Lung microvascular endothelial cell (primary cell): ENCODE measurements around the gene SORL1-AS1.

Source experiments
- DNase-seq, 2 donors: peaks; one replicate each; pipeline versions ENCODE4 v3.0.0 to v3.0.0-alpha.2; 2010; ENCODE audit warnings: low read depth in 2 of 2

SORL1-AS1 gene

DNA sequence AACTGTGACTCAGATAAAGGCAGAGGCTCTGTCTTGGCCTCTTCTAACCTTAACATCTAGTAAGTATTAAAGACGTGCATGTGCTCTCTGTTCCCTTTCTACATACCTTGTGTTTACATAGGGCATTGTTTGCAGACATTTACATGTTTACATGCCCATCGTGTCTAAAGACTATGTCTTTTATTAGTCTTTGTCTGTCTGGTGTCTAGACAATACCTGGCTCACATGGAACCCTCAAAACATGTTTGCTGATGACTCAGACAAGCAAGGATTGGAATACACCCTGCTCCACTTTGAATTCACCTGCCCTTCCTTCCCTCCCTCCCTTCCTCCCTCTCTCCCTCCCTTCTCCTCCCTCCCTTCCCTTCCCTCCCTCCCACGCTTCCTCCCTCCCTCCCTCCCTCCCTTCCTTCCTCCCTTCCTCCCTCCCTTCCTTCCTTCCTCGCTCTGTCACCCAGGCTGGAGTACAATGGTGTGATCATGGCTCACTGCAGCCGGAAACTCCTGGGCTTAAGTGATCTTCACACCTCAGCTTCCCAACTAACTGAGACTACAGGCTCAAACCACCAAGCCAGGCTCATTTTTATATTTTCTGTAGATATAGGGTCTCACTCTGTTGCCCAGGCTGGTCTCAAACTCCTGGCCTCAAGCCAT is 23.7 kb upstream of the SORL1-AS1 start:
- DNase-seq = no peak

DNA sequence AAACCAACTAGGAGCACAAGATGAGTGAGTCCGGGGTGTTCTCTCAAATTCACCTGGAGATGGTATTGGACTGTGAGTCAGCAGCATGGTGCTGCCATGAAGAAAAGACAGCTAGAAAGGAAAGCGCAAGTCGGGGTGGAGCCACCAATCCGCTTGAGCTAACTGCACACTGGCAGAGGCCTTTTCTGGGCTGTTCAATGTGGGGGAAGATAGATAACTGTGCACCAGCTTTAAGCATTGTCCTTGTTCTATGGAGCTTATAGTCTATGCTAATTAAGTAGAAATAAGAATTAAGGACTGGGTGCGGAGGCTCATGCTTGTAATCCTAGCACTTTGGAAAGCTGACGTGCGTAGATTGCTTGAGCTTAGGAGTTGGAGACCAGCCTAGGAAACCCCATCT is 21.9 kb upstream of the SORL1-AS1 start:
- DNase-seq = no peak

DNA sequence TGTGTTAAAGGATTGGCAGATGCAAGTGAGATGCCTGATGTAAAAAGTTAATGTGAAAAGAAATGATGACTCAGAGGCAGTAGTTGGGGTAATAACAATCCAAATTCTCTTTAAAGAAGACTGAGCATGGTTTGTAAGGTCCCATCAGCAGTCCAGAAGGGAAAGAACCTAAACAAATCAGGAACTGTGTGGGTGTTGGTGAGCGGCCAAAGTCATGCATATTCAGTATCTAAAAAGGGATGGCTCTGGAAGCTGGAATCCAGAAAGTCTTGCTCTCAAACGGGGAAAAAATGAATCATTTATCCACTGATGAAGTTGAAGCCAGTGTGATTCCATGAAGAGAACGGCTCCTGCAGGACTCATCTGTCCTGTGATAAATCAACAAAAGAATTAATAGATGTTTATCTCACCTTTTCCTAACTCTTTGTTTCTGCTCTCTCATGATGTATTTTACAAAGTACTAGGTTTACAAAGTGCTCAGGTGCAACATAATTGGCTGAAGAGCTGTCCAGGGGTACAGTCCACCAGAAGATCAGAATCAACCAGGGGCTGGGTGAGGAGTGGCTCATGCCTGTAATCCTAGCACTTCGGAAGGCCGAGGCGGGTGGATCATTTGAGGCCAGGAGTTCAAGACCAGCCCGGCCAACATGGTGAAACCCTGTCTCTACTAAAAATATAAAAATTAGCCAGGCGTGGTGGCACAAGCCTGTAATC is 20.5 kb upstream of the SORL1-AS1 start:
- peak in 1 of 2 donors; percentile 23 for DNase-seq

DNA sequence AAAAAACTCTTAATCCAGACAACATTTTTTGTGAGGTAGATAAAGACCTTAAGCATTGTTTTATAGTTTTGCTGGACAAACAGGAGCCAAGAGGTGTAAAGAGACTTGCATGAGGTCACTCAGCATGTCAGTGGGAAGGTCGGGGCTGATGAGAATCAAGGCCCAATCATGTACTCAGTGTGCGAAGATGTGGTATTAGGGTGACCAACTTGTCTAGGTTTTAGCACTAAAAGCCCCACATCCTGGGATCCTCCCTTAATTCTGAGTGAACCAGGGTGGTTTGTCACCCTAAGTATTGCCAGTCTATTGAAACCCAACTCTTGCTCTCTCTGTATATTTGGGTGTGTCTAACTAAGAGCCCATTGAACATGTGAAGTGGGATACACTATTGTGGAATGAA is 19.5 kb upstream of the SORL1-AS1 start:
- no peak for DNase-seq

DNA sequence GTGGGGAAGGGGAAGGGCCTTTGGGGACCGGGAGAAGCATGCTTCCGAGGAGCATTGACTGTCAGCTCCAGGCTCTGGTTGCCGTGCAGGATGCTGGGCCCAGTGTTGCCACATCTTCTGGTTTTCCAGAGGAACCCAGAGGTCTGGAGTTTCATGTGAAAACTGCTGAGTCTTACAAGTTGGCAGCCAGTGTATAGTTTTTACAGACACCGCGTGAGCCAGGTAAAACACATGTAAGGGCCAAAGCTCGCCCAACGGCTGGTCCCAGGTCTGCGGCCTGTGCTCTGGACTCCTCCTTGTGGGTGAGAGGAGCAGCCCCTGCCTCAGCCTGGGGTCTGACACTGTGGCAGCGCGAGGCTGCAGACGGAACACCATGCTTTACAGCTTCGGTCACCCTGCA is 18.4 kb upstream of the SORL1-AS1 start:
- DNase-seq = no peak

DNA sequence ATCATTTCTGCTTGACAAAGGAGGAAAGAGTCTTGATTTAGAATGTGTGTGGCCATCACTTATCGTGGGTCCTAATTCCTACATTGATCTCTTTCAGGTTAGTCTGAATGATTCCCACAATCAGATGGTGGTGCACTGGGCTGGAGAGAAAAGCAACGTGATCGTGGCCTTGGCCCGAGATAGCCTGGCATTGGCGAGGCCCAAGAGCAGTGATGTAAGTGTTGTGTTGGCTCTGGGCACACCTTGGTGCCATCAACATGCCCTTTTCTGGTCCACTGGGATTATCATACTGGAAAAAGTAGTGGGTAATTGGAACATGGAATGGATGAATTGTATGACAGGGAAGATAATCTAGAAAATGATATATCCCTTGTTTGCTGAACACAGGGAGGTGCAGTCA is 17.1 kb upstream of the SORL1-AS1 start:
- no peak for DNase-seq

DNA sequence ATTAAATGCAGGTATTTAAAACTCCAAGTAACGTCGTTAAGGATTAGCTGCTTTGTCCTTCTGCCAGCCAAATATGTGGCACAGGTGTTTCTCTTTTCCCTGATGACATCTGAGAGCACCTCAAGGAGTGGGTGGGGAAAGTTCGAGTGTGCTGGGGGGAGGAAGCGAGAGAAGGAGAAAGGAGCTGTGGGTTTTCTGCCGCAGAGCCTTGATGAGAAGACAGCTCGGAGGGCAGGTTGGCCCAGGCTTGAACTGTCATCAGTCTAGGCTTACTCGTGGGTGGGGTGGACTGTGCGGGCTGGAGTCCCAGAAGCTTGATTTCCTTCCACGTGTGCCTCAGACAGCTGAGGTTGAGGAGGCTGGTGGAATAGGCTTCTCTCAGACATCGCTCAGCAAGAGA is 15.2 kb upstream of the SORL1-AS1 start:
- no peak for DNase-seq

DNA sequence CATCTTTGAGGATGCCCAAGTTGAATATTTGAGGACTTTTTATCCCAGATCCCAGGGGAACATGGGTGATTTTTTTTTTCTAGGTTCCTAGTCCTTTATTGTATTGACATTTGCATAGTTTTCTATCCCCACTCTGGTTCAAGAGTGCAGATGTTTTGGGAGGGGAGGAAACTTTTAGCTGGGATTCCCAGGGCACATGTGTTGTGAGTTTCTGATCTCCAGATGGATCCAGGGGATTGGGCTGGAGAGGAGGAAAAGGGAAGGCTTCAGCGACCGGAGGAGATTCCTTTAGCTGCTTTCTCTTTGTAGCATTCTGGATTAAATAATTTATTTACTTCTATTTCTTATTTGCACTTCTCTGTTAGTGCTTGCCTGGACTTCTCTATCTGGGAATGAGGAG is 14.7 kb upstream of the SORL1-AS1 start:
- no peak for DNase-seq

DNA sequence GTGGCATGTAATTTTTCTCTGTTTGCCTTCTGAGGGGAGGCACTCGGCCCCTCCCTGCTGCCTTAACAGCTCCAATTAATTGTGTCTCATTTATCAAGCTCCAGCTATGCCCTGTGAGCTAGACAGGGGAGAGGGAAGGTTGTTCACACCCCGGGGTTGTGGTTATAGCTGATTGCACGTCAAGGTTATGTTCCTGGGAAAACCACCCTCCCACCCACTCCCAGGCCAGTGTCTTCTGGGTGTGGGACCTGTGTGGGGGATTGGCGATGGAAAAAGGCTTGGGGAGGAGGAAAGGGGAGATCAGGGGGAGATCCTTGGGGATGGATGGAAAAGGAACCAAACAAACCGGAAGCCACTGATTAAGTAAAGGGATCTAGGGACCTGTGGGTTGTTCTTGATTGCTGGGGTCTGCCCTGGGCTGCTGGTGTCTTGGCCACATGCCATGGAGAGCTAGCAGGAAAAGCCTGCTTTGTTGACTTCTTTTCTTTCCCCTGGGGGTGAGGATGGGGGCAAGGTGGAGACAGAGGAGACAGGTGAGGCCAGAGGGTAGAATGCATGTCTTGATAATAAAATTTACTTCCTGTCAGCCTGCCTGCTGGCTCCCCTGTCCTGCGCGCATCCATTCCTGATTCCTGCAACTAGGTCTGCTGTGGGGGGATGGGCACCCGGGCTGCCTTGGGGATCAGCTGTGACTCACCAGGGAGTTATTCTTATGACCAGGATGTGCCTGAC is 13.5 kb upstream of the SORL1-AS1 start:
- DNase-seq = peak; percentile 63 to 94

DNA sequence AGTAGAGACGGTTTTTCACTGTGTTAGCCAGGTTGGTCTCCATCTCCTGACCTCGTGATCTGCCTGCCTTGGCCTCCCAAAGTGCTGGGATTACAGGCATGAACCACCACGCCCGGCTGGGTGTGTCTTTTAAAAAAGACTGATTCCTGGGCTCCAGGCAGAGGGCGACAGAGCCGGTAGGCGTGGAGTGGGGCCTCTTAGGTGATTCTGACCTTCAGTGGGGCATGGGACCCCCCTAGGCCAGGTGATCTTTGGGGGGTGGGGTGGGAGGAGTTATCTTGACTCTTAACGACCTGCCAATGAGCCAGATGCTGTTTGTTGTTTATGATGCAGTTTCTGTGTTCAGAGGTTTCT is 12.9 kb upstream of the SORL1-AS1 start:
- no peak for DNase-seq

DNA sequence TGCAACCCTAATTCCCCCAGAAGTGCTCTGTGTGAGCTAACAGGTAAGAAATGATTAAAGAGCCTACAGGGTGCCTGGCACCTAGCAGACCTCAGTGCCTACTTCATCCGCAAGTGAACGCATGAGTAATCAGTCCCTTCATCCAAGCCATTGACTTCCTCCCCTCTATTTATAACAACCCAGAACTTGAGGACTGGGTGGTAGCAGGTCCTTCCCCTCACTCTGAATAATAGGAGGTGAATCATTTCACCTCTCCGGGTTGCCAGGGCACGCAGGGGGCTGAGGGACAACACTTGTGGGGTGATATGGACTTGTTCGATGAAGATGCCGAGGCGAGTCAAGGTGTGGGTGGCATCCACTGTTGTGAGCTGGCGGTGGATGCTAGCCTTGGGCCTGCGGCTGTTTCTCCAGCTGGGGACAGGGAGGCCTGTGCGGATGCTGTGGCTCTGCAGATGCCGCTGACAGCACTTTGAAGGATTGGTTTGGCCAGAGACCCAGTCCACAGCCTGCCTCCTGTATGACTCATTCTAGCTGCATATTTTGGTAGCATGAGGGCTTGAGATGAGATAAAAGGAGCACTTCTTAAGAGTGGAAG is 11.7 kb upstream of the SORL1-AS1 start:
- peak; percentile 39 to 92 for DNase-seq

DNA sequence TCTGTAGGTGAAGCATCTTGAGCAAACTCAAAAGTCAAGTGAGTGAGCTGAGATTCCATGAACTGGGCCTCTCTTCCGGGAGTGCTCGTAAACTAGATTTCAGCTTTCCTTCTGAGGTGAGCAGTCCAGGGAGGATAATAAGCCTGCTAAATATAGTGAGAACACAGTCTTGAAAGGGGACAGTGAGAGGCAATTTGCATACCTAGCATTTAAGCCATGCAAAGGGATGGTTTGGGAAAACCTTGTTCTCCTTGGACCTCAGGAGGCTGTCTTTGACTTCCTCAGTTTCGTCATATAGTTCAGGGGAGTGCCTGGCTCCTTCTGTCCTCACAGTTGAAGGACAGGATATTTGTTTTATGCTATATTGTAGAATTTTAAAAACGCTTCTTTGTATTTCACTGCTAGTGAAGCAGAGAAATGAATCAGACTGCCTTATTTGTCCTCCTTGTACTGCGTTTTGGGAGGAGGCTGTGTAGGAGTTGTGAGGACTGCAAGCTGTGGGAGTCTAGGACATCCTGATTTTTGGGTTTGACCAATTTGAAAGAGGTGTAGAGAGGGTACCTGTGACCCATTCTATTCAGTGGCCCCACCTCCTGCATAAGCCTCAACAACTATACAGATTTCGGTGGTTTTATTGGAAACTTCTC is 11.0 kb upstream of the SORL1-AS1 start:
- no peak for DNase-seq

DNA sequence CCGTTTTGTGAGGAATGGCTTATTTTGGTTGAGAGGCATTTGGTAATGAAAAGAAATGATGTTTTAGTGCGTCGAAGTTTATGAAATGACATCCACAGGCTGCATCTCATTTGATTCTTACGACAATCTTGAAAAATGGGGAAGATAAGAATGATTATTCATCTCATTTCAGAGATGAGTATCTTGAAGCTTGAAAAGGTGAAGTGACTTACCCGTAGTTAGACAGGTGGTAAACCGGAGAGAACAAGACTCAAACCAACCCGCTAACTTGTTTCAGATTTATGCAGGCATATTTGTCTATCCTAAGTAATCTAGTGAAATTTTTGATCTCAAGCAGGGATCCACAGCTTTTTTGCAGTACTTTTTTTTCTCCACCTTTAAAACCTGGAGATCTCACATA is 9.1 kb upstream of the SORL1-AS1 start:
- DNase-seq = no peak

DNA sequence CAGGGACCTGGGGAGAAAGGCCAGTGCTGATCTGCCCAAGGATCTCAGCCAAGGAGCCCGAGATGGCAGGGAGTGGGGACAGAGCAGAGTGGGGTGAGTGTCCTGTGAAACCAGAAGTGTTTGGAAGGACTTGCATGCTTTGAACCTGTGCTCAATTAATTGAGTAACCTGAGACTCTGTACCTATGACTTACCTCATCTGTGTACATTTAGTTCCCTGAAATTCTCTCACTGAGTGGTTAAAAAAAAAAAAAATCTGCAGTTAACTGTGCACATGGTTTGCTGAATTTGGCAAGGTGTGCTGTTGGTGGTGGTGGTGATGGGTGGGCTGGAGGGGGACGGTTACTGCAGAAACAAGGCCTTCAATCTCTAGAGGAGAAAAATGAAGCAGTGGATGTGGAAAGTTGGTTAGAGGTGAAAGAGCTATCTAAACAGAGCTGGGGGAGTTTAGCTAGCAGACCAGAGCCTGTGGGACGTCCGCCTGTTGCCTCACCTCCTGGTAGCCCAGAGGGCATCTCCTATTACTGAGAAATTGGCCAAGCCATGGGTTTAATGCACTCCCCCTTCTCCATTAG is 8.3 kb upstream of the SORL1-AS1 start:
- no peak for DNase-seq

DNA sequence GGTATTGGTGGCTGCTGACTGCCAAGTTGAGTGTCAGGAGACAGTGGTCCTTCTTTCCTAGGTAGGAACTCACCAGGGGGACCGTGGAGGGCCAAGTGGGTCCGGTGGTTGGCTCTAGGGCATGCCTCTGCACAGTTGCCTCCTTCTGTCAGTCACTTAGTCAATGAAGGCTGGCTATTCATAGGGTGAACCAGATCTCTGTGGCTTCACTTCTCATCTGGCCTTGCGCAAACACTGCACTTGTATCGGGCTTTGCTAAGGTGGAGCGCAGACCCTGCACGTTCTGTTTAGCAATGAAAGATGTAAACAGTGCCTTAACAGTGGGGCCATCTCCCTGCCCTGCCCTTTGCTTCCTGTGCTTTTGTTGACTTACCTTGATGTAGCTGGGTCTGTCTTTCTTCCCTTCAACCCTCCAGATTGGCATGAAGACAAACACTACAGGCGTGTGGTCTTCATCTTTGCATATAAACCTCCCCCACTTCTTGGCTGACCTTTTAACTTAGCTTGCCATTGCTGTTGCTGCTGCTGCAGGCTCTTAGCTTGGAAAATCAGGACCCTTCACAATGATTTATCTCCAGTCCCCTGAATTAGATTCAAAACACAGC is 6.7 kb upstream of the SORL1-AS1 start:
- DNase-seq = no peak

DNA sequence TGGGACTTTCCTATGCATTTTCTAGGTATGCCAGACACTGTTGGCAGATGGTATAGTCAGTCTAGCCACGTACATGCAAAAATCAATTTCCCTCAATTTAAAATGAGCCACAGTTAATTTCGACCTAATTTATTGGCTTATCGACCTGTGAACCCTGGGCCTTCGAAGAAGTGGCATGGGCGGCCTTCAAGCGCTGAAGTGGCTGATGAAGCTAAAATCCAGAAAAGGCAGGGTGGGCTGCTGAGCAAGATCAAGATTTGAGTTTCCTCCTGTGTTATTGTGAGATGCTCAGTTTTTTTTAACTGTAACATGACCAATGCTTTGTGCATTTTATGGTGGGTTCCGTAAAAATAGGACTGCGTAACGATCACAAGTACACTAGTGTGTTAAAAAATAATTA is 5.8 kb upstream of the SORL1-AS1 start:
- no peak for DNase-seq

DNA sequence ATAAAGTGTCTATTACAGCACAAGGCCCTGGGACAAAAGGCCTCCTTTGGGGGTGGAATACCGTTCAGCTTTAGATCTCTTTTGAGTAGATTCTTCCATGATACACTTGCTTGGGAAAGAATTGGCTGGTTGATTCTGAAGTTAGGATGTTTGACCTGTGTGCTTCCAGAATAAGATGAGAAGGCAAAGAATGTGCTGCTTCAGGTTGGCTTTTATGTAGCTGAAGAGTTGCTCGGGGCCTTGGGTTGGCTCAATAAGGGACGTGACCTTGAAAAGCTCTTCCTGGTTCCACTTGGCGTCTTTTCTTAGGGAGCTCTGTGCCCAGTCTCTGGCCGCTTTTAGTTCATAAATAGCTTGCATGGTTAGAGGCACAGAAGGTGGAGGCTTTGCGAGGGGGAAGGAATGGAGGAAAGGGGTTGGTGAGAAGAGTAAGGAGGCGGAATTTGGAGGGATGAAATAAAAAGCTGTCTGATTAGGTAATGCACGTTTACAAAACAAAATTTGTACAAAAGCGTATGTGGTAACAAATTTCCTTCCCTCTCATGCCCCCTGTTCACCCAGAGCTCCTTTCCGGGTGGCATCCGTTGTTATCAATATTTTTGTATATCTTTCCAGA is 4.2 kb upstream of the SORL1-AS1 start:
- no peak for DNase-seq

DNA sequence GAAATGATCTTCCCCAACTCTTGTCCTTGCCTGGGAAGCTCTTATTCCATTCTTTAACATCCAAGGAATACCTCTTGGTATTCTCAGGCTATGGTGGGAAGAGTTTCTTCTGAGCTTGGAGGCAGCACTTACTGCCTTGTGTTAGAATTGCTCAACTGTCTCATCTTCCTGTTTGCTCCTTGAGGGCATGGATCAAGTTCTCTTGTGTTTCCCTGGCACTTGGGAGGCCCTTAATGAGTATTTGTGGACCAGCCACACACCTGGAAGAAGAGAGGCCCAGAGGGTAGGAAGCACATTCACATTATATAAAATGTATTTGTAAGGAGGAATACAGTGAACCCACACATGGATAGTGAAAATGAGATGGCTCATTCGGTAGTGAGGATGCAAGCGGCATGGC is 3.4 kb upstream of the SORL1-AS1 start:
- no peak for DNase-seq

DNA sequence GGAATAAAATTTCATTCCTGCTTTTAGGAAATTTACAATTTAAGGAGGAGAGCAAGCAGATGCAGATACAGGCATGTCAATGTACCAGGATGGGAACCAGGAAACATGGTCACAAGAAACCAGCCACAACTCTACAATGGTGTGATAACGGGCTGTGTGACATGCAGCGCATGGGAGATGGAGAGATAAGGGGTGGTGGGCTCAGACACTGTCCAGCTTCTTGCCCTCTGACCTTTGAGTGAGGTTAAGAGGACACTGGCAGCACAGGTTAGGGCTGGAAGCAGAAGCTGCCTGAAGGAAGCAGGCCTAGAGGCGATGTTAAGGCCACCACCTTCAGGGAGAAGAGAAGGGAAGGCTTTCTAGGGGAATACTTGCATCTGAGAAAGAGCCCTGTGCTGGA is 2.3 kb upstream of the SORL1-AS1 start:
- no peak for DNase-seq

DNA sequence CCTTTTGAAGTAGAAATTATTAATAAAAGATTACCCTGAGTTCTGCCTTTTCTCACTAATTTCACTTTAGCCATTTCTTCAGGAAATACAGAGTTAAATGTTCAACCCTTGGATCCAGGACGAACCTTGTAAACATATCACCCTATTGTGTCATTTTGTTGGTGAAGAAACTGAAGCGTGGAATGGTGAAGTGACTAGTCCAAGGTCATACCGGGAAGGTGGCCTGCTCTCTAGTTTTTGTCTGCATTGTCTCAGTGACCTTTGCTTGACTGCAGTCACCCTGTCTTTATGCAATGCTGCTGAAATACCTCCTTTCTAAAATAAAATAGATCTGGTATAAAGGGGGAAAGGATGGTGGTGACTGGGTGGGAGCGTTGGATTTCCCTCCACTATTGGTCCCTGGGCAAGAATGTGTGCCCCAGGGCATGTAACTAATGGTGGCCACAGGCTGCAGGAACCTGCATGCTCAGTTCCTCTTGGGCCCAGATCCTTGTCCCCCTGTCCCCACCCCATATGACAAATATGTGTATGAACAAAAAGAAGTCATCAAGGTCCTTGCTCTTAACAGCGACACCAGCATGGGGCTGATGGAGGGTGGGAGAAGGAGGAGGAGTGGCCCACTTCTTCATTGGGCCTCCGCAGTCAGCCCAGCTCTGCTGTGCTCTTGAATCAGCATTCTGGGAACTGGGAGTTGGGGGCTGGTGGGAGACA is 977 bp upstream of the SORL1-AS1 start:
- DNase-seq = no peak
